Stomach (tissue), 4 donors: ENCODE measurements around the gene RNPS1.

Experiments
- EP300 ChIP-seq: sonication (generic); formaldehyde crosslinking; IDR thresholded peaks from one replicate; pipeline ENCODE4 v1.6.1; 2017; ENCODE audit warnings: antibody characterized with exemption
- POLR2A ChIP-seq, 4 donors: fragments of 450-650 bp; IDR thresholded peaks; one replicate each; pipeline ENCODE4 v1.6.1; 2016; ENCODE audit warnings: antibody characterized with exemption in 4 of 4, control low read depth in 2 of 4, mild to moderate bottlenecking in 1 of 4, moderate library complexity in 1 of 4
- POLR2AphosphoS5 ChIP-seq, 3 donors: sonication (generic); formaldehyde crosslinking; IDR thresholded peaks; one replicate each; pipeline ENCODE4 v1.6.1; 2016; ENCODE audit warnings: antibody characterized with exemption in 3 of 3

- TF ChIP-seq POLR2AphosphoS5 (IDR thresholded peaks at IDR 0.05) (no peak), EP300 (no peak), POLR2A (IDR thresholded peaks at IDR 0.05) (no peak)
Measured at GRCh38 chr16:2230376-2230775, 37.5 kb downstream of the RNPS1 start.
